Skeletal muscle satellite cell (primary cell): ENCODE results near the gene PRRT1B.
A peak's percentile ranks its signal among the peaks of the same experiment; 100 is the strongest.

ENCODE experiments used
- H3K27me3 ChIP-seq: 2 replicates; pipeline ENCODE4 v1.7.0; 2013; ENCODE audit warnings: low read length; ENCODE audit not compliant: control insufficient read depth, insufficient read depth
- H3K36me3 ChIP-seq: 2 replicates; pipeline ENCODE4 v1.7.0; 2013; ENCODE audit warnings: mild to moderate bottlenecking, control low read depth, low read length; ENCODE audit not compliant: insufficient read depth
- H3K4me1 ChIP-seq: 2 replicates; pipeline ENCODE4 v1.7.0; 2013; ENCODE audit warnings: low read length; ENCODE audit not compliant: control insufficient read depth, insufficient read depth
- H3K4me2 ChIP-seq: 2 replicates; pipeline ENCODE4 v1.7.0; 2013; ENCODE audit warnings: mild to moderate bottlenecking, low read length
- H3K4me3 ChIP-seq: 2 replicates; pipeline ENCODE4 v1.7.0; 2013; ENCODE audit warnings: low read length
- H3K9ac ChIP-seq: 2 replicates; pipeline ENCODE4 v1.7.0; 2013; ENCODE audit warnings: mild to moderate bottlenecking, low read depth, low read length, moderate library complexity
- H3K9me3 ChIP-seq: replicated peaks from 2 replicates; pipeline ENCODE4 v1.7.0; 2013; ENCODE audit warnings: mild to moderate bottlenecking, control low read depth, low read length

PRRT1B gene

GRCh38 chr9:131607591-131607990 lies 62.3 kb downstream of the PRRT1B start:
- Histone ChIP-seq H3K27me3 (no peaks in the 10 kb centered on the region), H3K9me3 (no peaks in the 10 kb centered on the region), H3K9ac (peak overlapping the region; percentile 60), H3K4me1 (peaks cover 35% of the 10 kb centered on the region), H3K4me3 (no peak overlapping the region), H3K36me3 (peaks cover 10% of the 10 kb centered on the region), H3K4me2 (no peak overlapping the region)

- peak overlapping the region; percentile 83 for H3K4me2 ChIP-seq
- H3K27me3 ChIP-seq: no peaks in the 10 kb centered on the region
- H3K4me3 ChIP-seq: peak overlapping the region; percentile 38
- H3K4me1 ChIP-seq: peaks cover 35% of the 10 kb centered on the region
- no peaks in the 10 kb centered on the region for H3K9me3 ChIP-seq
- H3K9ac ChIP-seq: peak overlapping the region; percentile 60
- H3K36me3 ChIP-seq: peaks cover 7% of the 10 kb centered on the region
These were observed 63.2 kb downstream of the PRRT1B start for GRCh38 chr9:131608493-131609037.
